AG20443 (cell line): ENCODE data around the gene TXNDC5.
"Not testable (repeated sequence)": the region's sequence is repeated elsewhere in the genome, so short reads cannot be mapped to it uniquely, and the experiment has no call there.

ENCODE experiments used
- DNase-seq: peaks from one replicate; pipeline ENCODE4 v3.0.0; 2012; ENCODE audit warnings: low spot score, mixed read lengths

The TXNDC5 gene

GRCh38 chr6:7914311-7914710 lies 3.7 kb upstream of the TXNDC5 start:
- DNase-seq: no peak

DNA sequence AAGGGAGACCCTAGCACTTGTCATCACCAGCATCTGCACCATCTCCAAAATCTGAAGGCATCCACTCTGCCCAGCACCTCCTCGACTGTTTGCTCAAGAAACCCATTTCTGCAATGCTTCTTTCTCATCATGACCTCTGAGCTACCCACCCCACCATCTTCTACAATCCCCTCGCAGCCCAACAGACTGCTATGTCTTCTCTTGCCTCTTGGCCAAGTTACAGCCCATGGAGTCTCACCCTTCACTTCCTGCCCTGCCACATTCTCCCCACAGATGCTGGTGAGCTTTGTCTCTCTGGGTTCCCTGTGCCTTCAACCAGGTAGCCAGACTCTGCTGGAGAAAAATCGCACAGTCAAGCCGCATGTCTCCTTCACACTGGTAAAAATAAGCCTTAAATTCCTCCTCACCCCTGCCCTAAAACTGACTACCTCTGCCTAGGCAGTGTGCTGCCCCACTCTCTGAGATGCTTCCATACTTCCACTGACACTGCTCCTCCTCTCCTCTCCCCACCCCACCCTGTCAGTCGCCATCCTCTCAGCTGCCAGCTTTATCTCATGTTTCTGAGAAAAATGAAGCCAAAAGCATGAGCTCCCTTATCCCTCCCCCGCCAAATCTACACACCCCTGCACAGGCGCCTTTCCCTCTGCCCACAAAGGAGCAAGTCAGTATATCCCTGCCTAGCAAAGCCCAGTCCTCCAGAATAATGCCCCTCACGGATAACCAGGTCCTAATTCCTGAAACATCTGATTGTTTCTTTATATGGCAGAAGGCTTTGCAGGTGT lies 2.3 kb upstream of the TXNDC5 start:
- DNase-seq: no peak

GRCh38 chr6:7912024-7912423 lies 1.4 kb upstream of the TXNDC5 start:
- DNase-seq: peak; percentile 30

DNA sequence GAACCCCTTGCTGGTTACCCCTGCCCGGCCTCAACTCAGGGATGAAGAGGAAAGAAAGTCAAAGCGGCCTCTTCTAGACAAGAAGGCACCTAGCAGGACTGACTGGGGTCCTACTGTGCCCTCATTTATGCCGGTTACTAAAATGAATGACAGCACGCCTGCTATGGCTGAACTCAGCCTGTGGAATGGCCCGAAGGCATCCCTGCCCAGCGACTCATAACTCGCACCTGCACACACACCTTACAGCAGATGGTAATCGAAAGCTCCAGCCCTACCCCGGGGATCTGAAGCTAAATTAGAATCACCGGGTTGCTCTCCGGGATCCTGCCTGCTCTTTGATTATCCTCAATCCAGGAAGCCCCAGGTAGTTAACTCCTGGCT lies 747 bp upstream of the TXNDC5 start:
- DNase-seq: no peak

DNA sequence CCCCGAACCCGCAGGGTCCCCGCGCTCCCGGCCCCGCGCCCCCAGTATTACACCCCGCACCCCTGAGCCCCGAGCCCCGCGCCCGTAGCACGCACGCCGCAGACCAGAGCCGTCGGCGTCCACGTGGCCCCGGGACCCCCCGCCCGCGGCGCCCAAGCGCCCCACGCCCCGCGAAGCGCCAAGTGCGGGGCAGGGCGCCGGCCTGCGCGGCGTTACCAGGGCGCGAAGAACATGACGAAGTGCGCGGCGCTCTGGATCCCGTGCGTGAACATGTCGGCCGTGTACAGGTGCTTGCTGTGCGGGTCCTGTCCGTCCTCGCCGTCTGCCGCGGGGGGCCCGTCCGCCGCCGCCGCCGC lies 312 bp downstream of the TXNDC5 start:
- no peak for DNase-seq

DNA sequence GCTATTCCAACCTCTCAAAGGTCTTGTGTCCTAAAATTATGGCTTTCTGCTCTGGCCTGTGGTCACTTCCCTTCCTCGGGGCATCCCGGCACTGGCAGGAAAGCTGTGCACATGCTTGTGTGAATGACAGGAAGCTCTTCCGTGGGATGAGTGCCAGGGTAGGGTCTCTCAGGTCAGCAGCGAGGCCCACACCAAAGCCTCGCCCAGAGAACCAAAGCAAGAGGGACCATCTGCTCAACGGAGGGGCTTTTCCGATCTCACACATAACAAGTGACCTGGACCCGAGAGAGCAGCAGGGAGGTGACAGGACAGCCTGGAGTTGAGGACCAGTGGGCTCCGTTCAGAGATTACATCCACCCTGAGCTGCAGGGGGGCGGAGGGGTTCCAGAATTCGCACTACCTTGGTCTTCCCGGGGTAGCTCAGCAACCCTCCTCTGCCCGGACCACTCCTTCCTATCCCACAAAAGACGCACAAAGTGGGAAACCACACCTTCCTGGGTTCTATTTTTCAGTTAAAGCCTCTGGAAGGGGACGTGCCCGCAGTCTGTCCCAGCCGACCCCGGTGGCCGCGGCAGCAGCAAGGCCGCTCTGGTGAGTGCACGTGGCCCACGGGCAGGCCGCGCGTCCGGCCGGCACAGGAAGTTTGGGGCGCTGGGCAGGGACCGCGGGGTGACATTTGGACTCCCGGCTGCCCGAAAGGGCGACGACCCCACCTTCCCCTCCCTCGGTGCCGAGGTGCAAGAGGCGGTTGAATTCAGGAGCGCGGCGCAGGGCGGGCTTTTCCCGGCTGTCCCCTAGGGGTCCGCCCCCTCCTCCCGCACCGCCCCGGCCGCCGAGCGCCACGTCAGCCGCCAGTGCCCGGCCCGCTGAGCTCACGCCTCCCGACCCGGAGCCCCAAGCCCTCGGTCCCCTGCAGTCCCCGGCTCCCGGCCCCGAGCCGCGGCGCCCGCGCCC lies 988 bp downstream of the TXNDC5 start:
- peak; percentile 80 for DNase-seq

GRCh38 chr6:7907159-7907558 lies 3.4 kb downstream of the TXNDC5 start:
- no peak for DNase-seq

- no peak for DNase-seq
Measured at GRCh38 chr6:7906741-7907140, 3.8 kb downstream of the TXNDC5 start.

DNA sequence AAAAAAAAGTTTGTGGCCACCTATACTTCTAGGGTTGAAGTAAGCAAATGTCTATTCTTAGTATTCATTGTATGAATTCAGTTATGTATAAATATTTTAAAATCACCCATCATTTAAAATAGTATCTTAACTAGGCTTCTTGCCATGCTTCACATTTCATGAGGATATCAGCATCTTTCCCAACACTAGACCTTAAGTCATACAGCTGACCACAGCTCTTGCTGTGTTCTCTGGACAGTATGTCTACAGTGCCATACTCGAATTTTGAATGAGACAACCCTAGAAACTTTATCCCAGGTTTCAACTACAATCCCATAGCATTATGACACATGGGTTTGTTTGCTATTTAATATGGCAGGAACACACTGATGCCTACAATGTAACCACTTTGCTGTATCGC lies 5.2 kb downstream of the TXNDC5 start:
- DNase-seq: no peak

GRCh38 chr6:7904654-7905319 lies 5.8 kb downstream of the TXNDC5 start:
- no peak for DNase-seq

GRCh38 chr6:7903673-7904072 lies 6.9 kb downstream of the TXNDC5 start:
- no peak for DNase-seq

GRCh38 chr6:7902867-7903266 lies 7.7 kb downstream of the TXNDC5 start:
- DNase-seq: no peak

- DNase-seq: no peak
Measured at GRCh38 chr6:7902221-7902620, 8.4 kb downstream of the TXNDC5 start.

DNA sequence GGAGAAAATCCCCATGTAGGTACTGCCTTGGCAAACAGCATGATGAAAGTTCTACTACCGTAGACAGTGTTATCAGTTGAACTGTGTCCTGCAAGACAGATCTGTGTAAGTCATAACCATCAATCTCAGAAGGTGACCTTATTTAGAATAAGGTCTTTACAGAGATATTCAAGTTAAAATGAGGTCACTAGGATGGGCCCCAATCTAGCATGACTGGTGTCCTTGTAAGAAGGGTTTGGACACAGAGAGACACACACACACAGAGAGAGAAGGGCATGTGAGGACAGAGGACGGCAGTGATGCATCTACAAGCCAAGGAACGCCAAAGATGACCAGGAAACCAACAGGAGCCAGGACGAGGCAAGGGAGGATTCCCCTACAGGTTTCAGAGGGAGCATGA lies 8.8 kb downstream of the TXNDC5 start:
- DNase-seq: no peak

DNA sequence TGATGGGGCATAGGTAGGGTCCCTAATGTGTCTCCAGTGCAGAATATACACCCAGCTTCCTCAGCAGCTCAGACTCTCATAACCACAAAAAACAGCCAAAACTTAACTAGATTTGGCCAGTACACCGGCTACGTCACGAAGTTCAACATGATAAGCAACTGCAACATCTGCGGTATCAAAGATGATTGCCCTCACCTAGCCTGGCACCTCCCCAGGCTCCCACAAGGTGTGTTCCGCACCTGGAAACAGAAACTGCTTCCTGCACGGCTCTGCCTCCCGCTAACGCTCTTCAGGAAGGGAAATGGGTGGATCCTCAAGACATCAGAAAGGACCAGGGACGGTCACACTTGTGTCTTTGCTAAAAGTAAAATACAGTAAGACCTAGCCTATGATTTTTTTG lies 9.5 kb downstream of the TXNDC5 start:
- no peak for DNase-seq

GRCh38 chr6:7900621-7901020 lies 10.0 kb downstream of the TXNDC5 start:
- no peak for DNase-seq

- DNase-seq: no peak
Measured at GRCh38 chr6:7899889-7900213, 10.7 kb downstream of the TXNDC5 start.

DNA sequence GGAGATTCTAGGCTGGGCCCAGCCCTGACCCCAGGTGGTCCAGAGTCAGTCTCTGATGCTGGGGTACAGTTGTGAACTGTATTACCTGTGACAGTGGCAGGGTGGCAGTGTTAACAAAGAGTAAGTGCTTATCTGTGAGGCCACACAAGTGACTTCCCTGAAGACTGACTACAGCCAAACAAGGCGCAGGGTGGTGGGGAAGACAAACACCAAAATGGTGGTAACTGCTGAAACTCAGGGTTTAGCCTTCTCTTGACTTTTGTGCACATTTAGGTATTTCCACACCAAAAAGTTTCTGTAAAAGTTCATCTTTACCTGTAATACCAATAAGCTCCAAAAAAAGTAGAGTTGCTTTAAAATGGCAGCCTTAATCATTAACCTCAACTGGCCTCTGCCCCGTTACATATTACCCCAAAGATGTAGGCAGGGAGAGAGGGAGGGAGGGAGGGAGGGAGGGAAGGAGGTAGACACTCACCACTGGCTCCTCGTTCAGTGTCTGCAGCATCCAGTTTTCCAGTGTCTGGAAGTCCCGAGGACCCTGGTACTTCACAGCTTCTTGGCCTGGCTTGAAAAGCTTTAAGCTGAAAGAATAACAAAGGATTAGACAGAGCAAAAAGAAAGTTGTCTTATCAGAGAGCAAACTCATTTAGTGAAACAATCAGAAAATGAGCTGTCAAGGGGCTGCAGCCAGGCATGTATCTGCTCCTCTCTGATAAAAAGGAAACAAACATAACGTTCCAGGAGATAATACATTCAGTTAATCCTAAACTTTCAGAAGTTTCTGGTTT lies 11.3 kb downstream of the TXNDC5 start:
- no peak for DNase-seq

- DNase-seq: not testable (repeated sequence)
Measured at GRCh38 chr6:7898193-7898586, 12.4 kb downstream of the TXNDC5 start.

GRCh38 chr6:7897461-7898192 lies 13.0 kb downstream of the TXNDC5 start:
- DNase-seq: no peak

GRCh38 chr6:7896465-7896987 lies 14.1 kb downstream of the TXNDC5 start:
- no peak for DNase-seq
